GM18526 (cell line): ENCODE results near the gene ARL4C.

Experiments
- POLR2A ChIP-seq: IDR thresholded peaks from 3 replicates; pipeline ENCODE4 v1.6.1; 2011; ENCODE audit not compliant: insufficient read length; ENCODE audit errors: extremely low read depth

ARL4C gene

GRCh38 chr2:234496835-234497593, at the start of gene ARL4C:
Gene ARL4C, minus strand, starts transcription at chr2:234497081. Its CDS starts 495 bp downstream, at chr2:234496586.
- TF ChIP-seq POLR2A: no peak

GRCh38 chr2:234544659-234545611, 48.1 kb upstream of the ARL4C start:
- TF ChIP-seq POLR2A: no peak

GRCh38 chr2:234542742-234543141, 45.9 kb upstream of the ARL4C start:
- no peak for TF ChIP-seq POLR2A

- no peak for TF ChIP-seq POLR2A
These were observed 41.0 kb upstream of the ARL4C start for GRCh38 chr2:234537929-234538328.

GRCh38 chr2:234536178-234536965, 39.5 kb upstream of the ARL4C start:
- no peak for TF ChIP-seq POLR2A

GRCh38 chr2:234535464-234535863, 38.6 kb upstream of the ARL4C start:
- TF ChIP-seq POLR2A: no peak

- no peak for TF ChIP-seq POLR2A
These were observed 37.6 kb upstream of the ARL4C start for GRCh38 chr2:234534515-234534914.

GRCh38 chr2:234533626-234534025, 36.7 kb upstream of the ARL4C start:
- TF ChIP-seq POLR2A: no peak

- TF ChIP-seq POLR2A: no peak
These were observed 31.7 kb upstream of the ARL4C start for GRCh38 chr2:234528410-234529148.

- no peak for TF ChIP-seq POLR2A
These were observed 29.8 kb upstream of the ARL4C start for GRCh38 chr2:234526711-234527110.

GRCh38 chr2:234521536-234521935, 24.7 kb upstream of the ARL4C start:
- TF ChIP-seq POLR2A: no peak

- no peak for TF ChIP-seq POLR2A
These were observed 22.2 kb upstream of the ARL4C start for GRCh38 chr2:234518986-234519642.

- TF ChIP-seq POLR2A: no peak
These were observed 21.1 kb upstream of the ARL4C start for GRCh38 chr2:234517971-234518370.

- TF ChIP-seq POLR2A: no peak
These were observed 18.2 kb upstream of the ARL4C start for GRCh38 chr2:234514873-234515638.

- no peak for TF ChIP-seq POLR2A
These were observed 17.2 kb upstream of the ARL4C start for GRCh38 chr2:234514099-234514498.
